ENCODE measurements around the gene TFB1M. TPM values are rescaled to one million over a fixed set of nuclear protein-coding genes. Genes with fewer than 3 reads are reported as not detected.

The TFB1M gene
- total RNA-seq, 1 donor from 2014 or later = 41.4 TPM

Other genes with a start within 250 kb of the TFB1M start
- 0.21 TPM in 1 of 2 replicates, not detected in the other for gene CLDN20, start 50.5 kb downstream of the TFB1M start, total RNA-seq
- not detected in 2 replicates for gene NOX3, start 141.4 kb upstream of the TFB1M start, total RNA-seq